ENCODE data around the gene TSPEAR. TPM values are rescaled to one million over a fixed set of nuclear protein-coding genes. Genes with fewer than 3 reads are reported as not detected.
A peak's percentile ranks its signal among the peaks of the same experiment; 100 is the strongest.

The TSPEAR gene
- total and polyA plus RNA-seq, 10 donors, result 0.02 to 0.22 (median 0.03) TPM; not detected in 7

DNA sequence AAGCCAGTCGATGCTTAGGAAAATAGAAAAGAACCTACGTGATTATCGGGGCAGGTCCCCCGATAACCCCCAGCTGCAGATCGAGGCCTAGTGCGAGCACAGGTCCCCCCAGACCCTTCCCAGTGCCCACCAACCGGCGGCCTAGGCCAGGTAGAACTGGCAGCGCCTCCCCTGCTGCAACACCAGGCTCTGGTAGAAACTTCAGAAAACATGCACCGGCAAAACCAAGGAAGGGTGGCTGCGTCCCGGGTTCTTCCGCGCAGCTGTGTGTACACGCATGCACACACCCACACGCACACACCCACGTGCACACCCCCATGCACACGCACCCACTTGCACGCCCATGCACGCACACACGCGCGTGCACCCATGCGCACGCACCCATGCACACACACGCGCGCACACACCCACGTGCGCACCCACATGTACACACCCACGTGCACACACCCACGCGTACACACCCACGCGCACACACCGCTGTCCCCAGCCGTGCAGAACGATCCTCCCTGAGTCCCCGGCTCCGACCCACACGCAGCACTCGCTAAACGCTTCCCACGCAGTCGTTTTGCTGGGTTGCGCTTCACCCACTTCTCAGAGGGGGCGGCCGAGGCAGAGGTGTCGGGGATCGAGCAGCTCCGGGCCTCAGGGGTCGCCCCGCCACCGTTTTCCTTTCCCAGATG lies 5.2 kb downstream of the TSPEAR start:
- Histone ChIP-seq H3K36me3 (no peaks in the 10 kb centered on the region), H3K4me1 (peaks cover 0 to 41% (median 18%) of the 10 kb centered on the region in 6 donors), H3K4me3 (peak overlapping the region in 1 of 8 donors; percentile 5), H3K9me3 (peaks cover 0 to 17% (median 0%) of the 10 kb centered on the region in 8 donors), H3K27me3 (replicated peaks in 1 of 7) (peaks cover 8 to 100% (median 93%) of the 10 kb centered on the region in 7 donors), H3K27ac (no peak overlapping the region)
- TF ChIP-seq POLR2A (IDR thresholded peaks at IDR 0.05), result no peak
- TF ChIP-seq POLR2AphosphoS5 (IDR thresholded peaks at IDR 0.05), result no peak
- TF ChIP-seq, protein P1, sequence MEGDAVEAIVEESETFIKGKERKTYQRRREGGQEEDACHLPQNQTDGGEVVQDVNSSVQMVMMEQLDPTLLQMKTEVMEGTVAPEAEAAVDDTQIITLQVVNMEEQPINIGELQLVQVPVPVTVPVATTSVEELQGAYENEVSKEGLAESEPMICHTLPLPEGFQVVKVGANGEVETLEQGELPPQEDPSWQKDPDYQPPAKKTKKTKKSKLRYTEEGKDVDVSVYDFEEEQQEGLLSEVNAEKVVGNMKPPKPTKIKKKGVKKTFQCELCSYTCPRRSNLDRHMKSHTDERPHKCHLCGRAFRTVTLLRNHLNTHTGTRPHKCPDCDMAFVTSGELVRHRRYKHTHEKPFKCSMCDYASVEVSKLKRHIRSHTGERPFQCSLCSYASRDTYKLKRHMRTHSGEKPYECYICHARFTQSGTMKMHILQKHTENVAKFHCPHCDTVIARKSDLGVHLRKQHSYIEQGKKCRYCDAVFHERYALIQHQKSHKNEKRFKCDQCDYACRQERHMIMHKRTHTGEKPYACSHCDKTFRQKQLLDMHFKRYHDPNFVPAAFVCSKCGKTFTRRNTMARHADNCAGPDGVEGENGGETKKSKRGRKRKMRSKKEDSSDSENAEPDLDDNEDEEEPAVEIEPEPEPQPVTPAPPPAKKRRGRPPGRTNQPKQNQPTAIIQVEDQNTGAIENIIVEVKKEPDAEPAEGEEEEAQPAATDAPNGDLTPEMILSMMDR (IDR thresholded peaks at IDR 0.05 in 8 of 11, conservative IDR thresholded peaks at IDR 0.05 in 3 of 11), result no peak
- DNase-seq, result peak; percentile 55
- WGBS, 5 donors, result 10 to 25% (median 12%) methylated on average over 40 to 54 of the region's 54 CpGs
- intact Hi-C loops (cut with DNase I; ENCODE audit: low total_unique reads), result no loop called here

DNA sequence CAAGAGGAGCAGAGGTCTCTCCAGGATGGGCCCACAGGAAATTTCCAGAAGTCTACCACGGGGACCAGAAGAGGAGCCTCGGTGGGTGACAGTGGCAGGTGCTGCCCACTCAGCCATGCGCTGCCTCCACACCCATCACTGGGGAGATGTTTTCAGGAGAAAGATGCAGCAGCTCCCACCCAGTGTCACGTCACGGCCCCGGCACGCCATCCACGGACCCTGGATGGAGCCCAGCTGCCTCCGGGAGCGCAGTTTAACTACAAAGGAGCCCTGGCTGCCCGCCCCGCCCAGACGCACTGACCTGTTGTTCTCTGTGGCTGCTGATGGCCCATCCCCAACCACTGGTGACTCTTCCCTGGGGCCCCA lies 6.8 kb downstream of the TSPEAR start:
- peaks cover 0 to 29% (median 6%) of the 10 kb centered on the region in 6 donors for H3K4me1 ChIP-seq
- intact Hi-C loops (cut with DNase I; ENCODE audit: low total_unique reads), result no loop called here
- no peaks in the 10 kb centered on the region for H3K36me3 ChIP-seq
- TF ChIP-seq POLR2AphosphoS5 (IDR thresholded peaks at IDR 0.05) (no peak), POLR2A (IDR thresholded peaks at IDR 0.05) (no peak)
- TF ChIP-seq, protein P1 (IDR thresholded peaks at IDR 0.05 in 8 of 11, conservative IDR thresholded peaks at IDR 0.05 in 3 of 11), result no peak
- no peak for DNase-seq
- peaks cover 8 to 100% (median 93%) of the 10 kb centered on the region in 7 donors for H3K27me3 ChIP-seq (replicated peaks in 1 of 7)
- no peak overlapping the region for H3K4me3 ChIP-seq
- 10 to 23% (median 18%) methylated on average over 3 to 13 of the region's 13 CpGs for WGBS, 5 donors
- peaks cover 0 to 17% (median 0%) of the 10 kb centered on the region in 8 donors for H3K9me3 ChIP-seq
- no peak overlapping the region for H3K27ac ChIP-seq

DNA sequence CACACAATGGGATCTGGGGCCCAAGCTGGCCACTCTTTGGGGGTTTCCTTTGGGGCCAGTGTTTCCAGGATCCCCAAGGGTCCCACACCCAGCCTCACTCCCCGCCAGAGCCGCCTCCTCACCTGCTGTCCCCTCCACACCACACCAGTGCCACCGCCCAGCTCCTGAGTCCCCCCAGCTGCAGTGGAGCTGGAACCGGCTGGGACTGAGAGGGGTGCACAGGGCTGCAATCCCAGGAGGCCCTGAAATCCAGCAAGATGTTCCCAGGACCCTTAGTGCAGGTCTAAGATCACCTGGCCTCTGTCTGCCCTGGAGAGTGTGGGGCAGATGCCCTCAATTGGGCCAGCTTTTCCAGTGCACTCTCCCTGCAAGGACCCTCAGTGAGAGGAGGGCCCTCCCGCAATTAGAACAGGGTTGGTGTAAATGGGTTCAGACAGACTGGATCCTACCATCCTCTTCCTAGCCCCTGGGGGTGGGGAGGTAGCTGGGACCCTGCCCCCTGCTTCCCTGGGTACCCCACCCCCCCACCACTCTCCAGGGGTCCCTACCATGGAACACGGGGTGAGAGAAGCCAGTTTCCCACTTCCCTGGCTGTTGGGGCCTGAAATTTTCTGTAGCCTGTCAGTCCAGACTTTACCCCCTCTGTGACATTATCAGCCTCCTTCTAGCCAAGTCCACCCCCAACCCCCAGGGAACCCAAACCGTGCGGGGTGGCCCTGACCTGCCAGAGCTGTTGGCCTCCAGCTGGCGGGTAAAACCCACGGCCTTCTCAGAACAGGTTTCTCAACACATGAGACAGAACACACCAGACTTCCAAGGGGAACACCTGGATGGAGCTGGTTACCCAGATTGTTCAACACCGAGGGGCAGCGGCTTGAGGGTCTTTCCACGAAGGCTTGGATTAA lies 7.4 kb downstream of the TSPEAR start:
- intact Hi-C loops (cut with DNase I; ENCODE audit: low total_unique reads), result no loop called here
- TF ChIP-seq, protein P1 (IDR thresholded peaks at IDR 0.05 in 8 of 11, conservative IDR thresholded peaks at IDR 0.05 in 3 of 11), result no peak
- TF ChIP-seq POLR2AphosphoS5 (IDR thresholded peaks at IDR 0.05) (no peak), POLR2A (IDR thresholded peaks at IDR 0.05) (no peak)

More for the DNA sequence above, 7.4 kb downstream of the TSPEAR start:
- no peak overlapping the region for H3K27ac ChIP-seq
- H3K4me3 ChIP-seq, result no peak overlapping the region
- H3K9me3 ChIP-seq, result peaks cover 0 to 17% (median 0%) of the 10 kb centered on the region in 8 donors
- H3K27me3 ChIP-seq (replicated peaks in 1 of 7), result peaks cover 8 to 100% (median 93%) of the 10 kb centered on the region in 7 donors
- no peak for DNase-seq
- 32 to 50% (median 39%) methylated on average over 13 of the region's 13 CpGs for WGBS, 5 donors
- H3K36me3 ChIP-seq, result no peaks in the 10 kb centered on the region
- H3K4me1 ChIP-seq, result peaks cover 0 to 22% (median under 1%) of the 10 kb centered on the region in 6 donors

Measured in spleen (tissue), 11 donors.